HepG2 (cell line): ENCODE measurements around the gene GLIPR1. TPM values are rescaled to one million over a fixed set of nuclear protein-coding genes. Genes with fewer than 3 reads are reported as not detected.

Source experiments
- ATAC-seq: fragments of 200-7000 bp; cut with Tn5 transposase; 3 replicates; pipeline ENCODE4 v1.9.1; 2020; ENCODE audit warnings: mild to moderate bottlenecking, moderate library complexity
- BruUV-seq: library from RNA; stranded (reverse); fragments of 400-500 nt; replicated peaks from 2 replicates; lab custom pipeline; 2021; lab: Mats Ljungman, UMichigan
- CTCF ChIA-PET: fragments of 300-600 bp; formaldehyde crosslinking; extraction: SDS; loops from one replicate; lab custom pipeline; 2021; ENCODE audit warnings: low total read pairs, inconsistent platforms, low intra/inter-chr PET ratio; lab: Yijun Ruan, JAX
- POLR2A ChIA-PET: fragments of 350-600 bp; sonication (Branson Sonifier 250); formaldehyde crosslinking; loops from one replicate; lab custom pipeline; 2020; ENCODE audit warnings: antibody characterized with exemption, inconsistent platforms; lab: Yijun Ruan, JAX
- DNase-seq: peaks from one replicate; pipeline ENCODE4 v3.0.0-alpha.2; 2015; ENCODE audit warnings: low spot score
- FAIRE-seq: peaks from 3 replicates; lab custom pipeline; 2011; peaks lifted over from hg19 to GRCh38; lab: Jason Lieb, UNC
- H2AFZ ChIP-seq: one replicate; pipeline ENCODE4 v1.6.1; 2011; ENCODE audit warnings: low read length, inconsistent platforms
- H3K27ac ChIP-seq: fragments of 300-600 bp; 3 replicates; pipeline ENCODE4 v1.8.0; 2011; ENCODE audit warnings: mixed run types, mild to moderate bottlenecking, mixed read lengths, low read length, inconsistent platforms; ENCODE audit not compliant: insufficient read depth; ENCODE audit errors: extremely low read length
- H3K27me3 ChIP-seq, 2 experiments: fragments of 200-600 bp in 1 of 2; 2 replicates in 1 of 2; 3 replicates in 1 of 2; pipeline versions ENCODE4 v1.6.0 to v1.8.0; 2011; ENCODE audit warnings: low read length in 2 of 2, mild to moderate bottlenecking in 2 of 2, moderate library complexity in 2 of 2, inconsistent platforms in 1 of 2; ENCODE audit not compliant: insufficient read depth in 2 of 2, control insufficient read depth in 1 of 2
- H3K36me3 ChIP-seq, 2 experiments: fragments of 200-600 bp in 1 of 2; replicated peaks in 1 of 2; 2 replicates in 1 of 2; 3 replicates in 1 of 2; pipeline versions ENCODE4 v1.5.1 to v1.8.0; 2011; ENCODE audit warnings: low read length in 2 of 2, inconsistent platforms in 1 of 2; ENCODE audit not compliant: insufficient read depth in 2 of 2, control insufficient read depth in 1 of 2
- H3K4me1 ChIP-seq: 2 replicates; pipeline ENCODE4 v1.5.1; 2012; ENCODE audit warnings: low read length, inconsistent platforms; ENCODE audit not compliant: insufficient read depth
- H3K4me2 ChIP-seq: 2 replicates; pipeline ENCODE4 v1.6.0; 2011; ENCODE audit warnings: low read depth, low read length, inconsistent platforms
- H3K4me3 ChIP-seq, 3 experiments: fragments of 200-600 bp in 1 of 3; sonication (generic), shearing (Covaris generic) in 1 of 3; replicated peaks in 1 of 3; 2 replicates each; pipeline ENCODE4 v1.5.1; 2011 to 2016; ENCODE audit warnings: low read length in 3 of 3, inconsistent platforms in 2 of 3, low read depth in 2 of 3, mild to moderate bottlenecking in 2 of 3, control low read depth in 1 of 3, mixed read lengths in 1 of 3; ENCODE audit not compliant: insufficient read depth in 1 of 3
- H3K79me2 ChIP-seq: one replicate; pipeline ENCODE4 v1.6.1; 2011; ENCODE audit warnings: low read length, inconsistent platforms; ENCODE audit not compliant: insufficient read depth
- H3K9ac ChIP-seq: 2 replicates; pipeline ENCODE4 v1.6.0; 2011; ENCODE audit warnings: mild to moderate bottlenecking, low read depth, low read length, inconsistent platforms; ENCODE audit not compliant: insufficient read depth
- H3K9me3 ChIP-seq: 2 replicates; pipeline ENCODE4 v1.5.1; 2012; ENCODE audit warnings: mild to moderate bottlenecking, low read length
- H4K20me1 ChIP-seq: 2 replicates; pipeline ENCODE4 v1.6.0; 2011; ENCODE audit warnings: inconsistent platforms, mild to moderate bottlenecking, low read length, moderate library complexity; ENCODE audit not compliant: insufficient read depth
- AHDC1 ChIP-seq: sonication (generic); formaldehyde crosslinking; IDR thresholded peaks from 2 replicates; pipeline ENCODE4 v1.5.1; 2020; ENCODE audit warnings: mild to moderate bottlenecking, missing genetic modification reagents, borderline replicate concordance
- CSRNP1 ChIP-seq: sonication (generic); formaldehyde crosslinking; IDR thresholded peaks from 2 replicates; pipeline ENCODE4 v1.8.1; 2023; ENCODE audit warnings: mild to moderate bottlenecking, missing genetic modification reagents
- MAFF ChIP-seq: IDR thresholded peaks from 2 replicates; pipeline ENCODE4 v1.6.1; 2011; ENCODE audit warnings: low read depth, low read length, improper control_type of control experiment
- MAFK ChIP-seq, 2 experiments: IDR thresholded peaks in 1 of 2; conservative IDR thresholded peaks in 1 of 2; 2 replicates each; pipeline ENCODE4 v1.6.1; 2011; ENCODE audit warnings: improper control_type of control experiment in 2 of 2, low read length in 2 of 2
- WGBS: methylation state at CpG from one replicate; pipeline ENCODE4 v1.1.6; 2017; ENCODE audit warnings: low lambda C conversion rate; 5-methylcytosine and 5-hydroxymethylcytosine counted together
- in situ Hi-C: cut with HindIII; loops from 2 replicates; pipeline ENCODE4 v1.10.0; 2017; ENCODE audit warnings: low pct_unique_long_range_greater_than_20kb; ENCODE audit not compliant: extremely low pct_ligation_motif_present
- intact Hi-C: fragments of 100-400 bp; cut with micrococcal nuclease; formaldehyde crosslinking; loops from one replicate; pipeline ENCODE4 v1.10.0; 2022; ENCODE audit not compliant: unreplicated experiment
- polyA plus RNA-seq, 8 experiments: library from polyadenylated mRNA; depleted of rRNA in 3 of 8; stranded (reverse) in 7 of 8; unstranded in 1 of 8; fragments of >200 nt; fragmentation: Illumina TruSeq in 4 of 8; extraction: Trizol in 4 of 8; gene quantifications; 2 replicates each; pipeline versions ENCODE4 v1.2.1 to v1.2.3, GENCODE V29; 2011 to 2016; ENCODE audit warnings: low read depth in 4 of 8, missing spikeins in 1 of 8, mixed read lengths in 1 of 8; ENCODE audit not compliant: insufficient read depth in 1 of 8
- total RNA-seq, 5 experiments: library from RNA; depleted of rRNA; stranded (reverse); fragments of >200 nt; fragmentation: Illumina TruSeq; extraction: Trizol; gene quantifications; 2 replicates each; pipeline ENCODE4 v1.2.3, GENCODE V29; 2016; ENCODE audit warnings: low read depth in 1 of 5

Gene GLIPR1
- total and polyA plus RNA-seq, 2 of the 13 experiments (the other 11 are each of a cell fraction or from before 2014, with no cell fraction given), result 1.9 to 5.0 TPM

- 3% methylated on average over 1 of the region's 1 CpG for WGBS
- FAIRE-seq, result no peak
- Histone ChIP-seq H3K4me3 (no peak overlapping the region), H3K27me3 (peaks cover 0 to 5% of the 10 kb centered on the region in 2 experiments; a peak in 1 of 5 replicates), H3K27ac (no peak overlapping the region), H3K4me1 (no peaks in the 10 kb centered on the region), H3K9ac (no peak overlapping the region), H4K20me1 (no peaks in the 10 kb centered on the region), H3K4me2 (no peak overlapping the region), H3K36me3 (no peaks in the 10 kb centered on the region), H3K9me3 (no peaks in the 10 kb centered on the region), H2AFZ (no peak overlapping the region), H3K79me2 (no peaks in the 10 kb centered on the region)
- DNase-seq, result no peak
- ATAC-seq, result no peak
- no peak for TF ChIP-seq CSRNP1 (CRISPR knock-in tag)
- no peak for TF ChIP-seq AHDC1 (CRISPR knock-in tag)
- peak; percentile 65; the same call in 1 of the 2 replicates for TF ChIP-seq MAFF
- peak; percentile 42 to 80; a peak in 3 of 4 replicates for TF ChIP-seq MAFK (conservative IDR thresholded peaks at IDR 0.05 in 1 of 2, IDR thresholded peaks at IDR 0.05 in 1 of 2; ENCODE audit: low read length in 2 of 2)
- intact Hi-C loops, result no loop called here
- no TSS peak for BruUV-seq
- CTCF ChIA-PET, result no interaction called here
- POLR2A ChIA-PET, result interaction anchor here (0.9 kb wide), 1 partner anchor 488 kb away, joined by 3 read pairs; the partner anchor contains the start of gene PHLDA1
- in situ Hi-C loops, result loop anchor here (25.0 kb wide), 1 partner anchor 919 kb away; no protein-coding TSS in a partner anchor
Measured at GRCh38 chr12:75543529-75543928, 63.0 kb downstream of the GLIPR1 start.
